Effector memory CD4-positive, alpha-beta T cell (primary cell): Measurements from ENCODE around the gene RSPO1.

Experiments used
- DNase-seq, 3 donors: peaks; one replicate each; pipeline ENCODE4 v3.0.0-alpha.2; 2020
- H3K27ac ChIP-seq: 2 replicates; pipeline ENCODE4 v1.7.0; 2013; ENCODE audit warnings: mild to moderate bottlenecking, low read length, moderate library complexity; ENCODE audit not compliant: insufficient read depth, poor library complexity, severe bottlenecking
- H3K27me3 ChIP-seq: replicated peaks from 2 replicates; pipeline ENCODE4 v1.7.0; 2013; ENCODE audit warnings: mild to moderate bottlenecking, low read length; ENCODE audit not compliant: insufficient read depth, control insufficient read depth, poor library complexity, severe bottlenecking
- H3K36me3 ChIP-seq: 2 replicates; pipeline ENCODE4 v1.7.0; 2013; ENCODE audit warnings: mild to moderate bottlenecking, low read length, moderate library complexity; ENCODE audit not compliant: control insufficient read depth, insufficient read depth
- H3K4me1 ChIP-seq: 2 replicates; pipeline ENCODE4 v1.7.0; 2013; ENCODE audit warnings: low read length, mild to moderate bottlenecking; ENCODE audit not compliant: control insufficient read depth, insufficient read depth, poor library complexity, severe bottlenecking
- H3K4me3 ChIP-seq: 2 replicates; pipeline ENCODE4 v1.7.0; 2013; ENCODE audit warnings: low read length, low read depth, mild to moderate bottlenecking; ENCODE audit not compliant: insufficient read depth, poor library complexity, severe bottlenecking
- H3K9me3 ChIP-seq: 2 replicates; pipeline ENCODE4 v1.7.0; 2013; ENCODE audit warnings: mild to moderate bottlenecking, low read length, moderate library complexity; ENCODE audit not compliant: control insufficient read depth

Gene RSPO1

GRCh38 chr1:37628026-37628556 lies 6.6 kb downstream of the RSPO1 start:
- Histone ChIP-seq H3K9me3 (no peaks in the 10 kb centered on the region), H3K4me3 (no peak overlapping the region), H3K4me1 (no peaks in the 10 kb centered on the region), H3K27me3 (peaks cover 33% of the 10 kb centered on the region), H3K36me3 (no peaks in the 10 kb centered on the region), H3K27ac (no peak overlapping the region)
- DNase-seq: no peak

GRCh38 chr1:37622131-37622530 lies 12.6 kb downstream of the RSPO1 start:
- Histone ChIP-seq H3K4me1 (no peaks in the 10 kb centered on the region), H3K4me3 (no peak overlapping the region), H3K27me3 (peaks cover 11% of the 10 kb centered on the region), H3K9me3 (no peaks in the 10 kb centered on the region), H3K36me3 (no peaks in the 10 kb centered on the region), H3K27ac (no peak overlapping the region)
- no peak for DNase-seq

- Histone ChIP-seq H3K27me3 (peaks cover 10% of the 10 kb centered on the region), H3K4me1 (no peaks in the 10 kb centered on the region), H3K4me3 (no peak overlapping the region), H3K9me3 (no peaks in the 10 kb centered on the region), H3K36me3 (no peaks in the 10 kb centered on the region), H3K27ac (no peak overlapping the region)
- no peak for DNase-seq
These were observed 13.3 kb downstream of the RSPO1 start for GRCh38 chr1:37621326-37621870.

DNA sequence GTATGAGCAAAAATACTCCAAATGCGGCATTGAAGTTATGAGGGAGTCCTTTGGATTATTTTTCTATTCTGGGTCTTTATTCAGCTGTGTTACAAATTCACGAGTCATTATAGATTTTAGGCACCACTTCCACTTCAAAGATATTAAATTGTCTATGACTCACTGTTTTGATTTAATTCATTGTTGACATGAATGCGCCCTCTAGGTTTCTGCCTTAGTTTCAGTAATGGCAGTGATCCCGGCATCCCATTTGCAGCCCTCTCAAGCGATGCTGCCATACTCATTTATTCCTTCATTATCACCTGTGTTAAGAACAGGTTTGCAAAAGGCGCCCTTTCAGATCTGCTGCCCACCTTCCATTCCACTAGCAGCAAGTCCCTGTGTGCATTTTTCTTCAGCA lies 14.0 kb downstream of the RSPO1 start:
- H3K4me1 ChIP-seq: no peaks in the 10 kb centered on the region
- no peak for DNase-seq
- H3K27me3 ChIP-seq: peaks cover 10% of the 10 kb centered on the region

GRCh38 chr1:37616330-37616729 lies 18.4 kb downstream of the RSPO1 start:
- Histone ChIP-seq H3K4me1 (no peaks in the 10 kb centered on the region), H3K9me3 (no peaks in the 10 kb centered on the region), H3K36me3 (no peaks in the 10 kb centered on the region), H3K27me3 (peaks cover 7% of the 10 kb centered on the region), H3K4me3 (no peak overlapping the region), H3K27ac (no peak overlapping the region)
- no peak for DNase-seq

More for the DNA sequence above, 14.0 kb downstream of the RSPO1 start:
- Histone ChIP-seq H3K9me3 (no peaks in the 10 kb centered on the region), H3K4me3 (no peak overlapping the region), H3K27ac (no peak overlapping the region), H3K36me3 (no peaks in the 10 kb centered on the region)

DNA sequence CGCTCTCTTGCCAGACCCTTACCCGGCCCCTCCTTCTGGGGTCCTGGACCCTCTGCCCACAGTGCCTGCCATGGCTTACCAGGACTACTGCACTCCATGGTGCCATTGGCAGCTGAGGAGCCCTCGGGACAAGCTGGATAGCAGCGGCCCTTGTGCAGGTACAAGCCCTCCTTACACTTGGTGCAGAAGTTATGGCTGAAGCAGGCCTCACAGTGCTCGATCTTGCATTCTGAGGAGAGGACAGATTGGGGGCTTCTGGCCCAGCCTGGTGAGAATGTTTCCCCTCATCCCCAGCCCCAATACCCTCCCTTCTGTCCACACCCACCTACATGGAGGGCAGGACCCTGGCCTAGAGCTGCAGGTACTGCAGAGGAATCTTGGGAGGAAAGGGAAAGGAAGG lies 20.6 kb downstream of the RSPO1 start:
- Histone ChIP-seq H3K4me3 (no peak overlapping the region), H3K27ac (no peak overlapping the region), H3K27me3 (peaks cover 7% of the 10 kb centered on the region), H3K9me3 (no peaks in the 10 kb centered on the region), H3K4me1 (no peaks in the 10 kb centered on the region), H3K36me3 (no peaks in the 10 kb centered on the region)
- DNase-seq: no peak

- no peaks in the 10 kb centered on the region for H3K9me3 ChIP-seq
- no peak overlapping the region for H3K4me3 ChIP-seq
- H3K27ac ChIP-seq: no peak overlapping the region
- DNase-seq: no peak
- no peaks in the 10 kb centered on the region for H3K36me3 ChIP-seq
- peaks cover 7% of the 10 kb centered on the region for H3K27me3 ChIP-seq
- H3K4me1 ChIP-seq: no peaks in the 10 kb centered on the region
These were observed 22.5 kb downstream of the RSPO1 start for GRCh38 chr1:37612186-37612585.

DNA sequence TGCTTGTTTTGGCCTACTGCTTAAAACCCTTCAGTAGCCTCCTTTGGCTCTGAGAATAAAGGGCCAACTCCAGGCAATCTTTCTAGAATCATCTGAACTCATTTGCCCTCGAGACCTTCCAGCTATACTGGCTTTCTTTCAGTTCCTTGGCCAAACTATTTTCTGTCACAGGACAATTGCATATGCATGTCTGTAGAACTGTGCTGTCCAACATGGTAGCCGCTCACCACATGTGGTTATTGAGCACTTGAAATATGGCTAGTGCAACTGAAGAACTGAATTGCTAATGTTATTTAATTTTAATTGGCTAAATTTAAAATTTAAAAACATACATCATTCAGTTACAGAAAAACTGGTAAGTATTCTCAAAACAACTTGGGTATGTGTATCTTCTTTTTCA lies 24.7 kb downstream of the RSPO1 start:
- Histone ChIP-seq H3K4me3 (no peak overlapping the region), H3K27me3 (no peaks in the 10 kb centered on the region), H3K9me3 (no peaks in the 10 kb centered on the region), H3K36me3 (no peaks in the 10 kb centered on the region), H3K27ac (no peak overlapping the region), H3K4me1 (no peaks in the 10 kb centered on the region)
- DNase-seq: no peak

GRCh38 chr1:37609002-37609401 lies 25.7 kb downstream of the RSPO1 start:
- H3K36me3 ChIP-seq: no peaks in the 10 kb centered on the region
- DNase-seq: no peak
- no peak overlapping the region for H3K4me3 ChIP-seq
- H3K9me3 ChIP-seq: no peaks in the 10 kb centered on the region
- no peak overlapping the region for H3K27ac ChIP-seq
- no peaks in the 10 kb centered on the region for H3K4me1 ChIP-seq
- H3K27me3 ChIP-seq: no peaks in the 10 kb centered on the region

GRCh38 chr1:37606481-37607263 lies 28.0 kb downstream of the RSPO1 start:
- no peak overlapping the region for H3K27ac ChIP-seq
- no peaks in the 10 kb centered on the region for H3K9me3 ChIP-seq
- H3K36me3 ChIP-seq: no peaks in the 10 kb centered on the region
- H3K27me3 ChIP-seq: peaks cover 4% of the 10 kb centered on the region
- H3K4me3 ChIP-seq: no peak overlapping the region
- no peaks in the 10 kb centered on the region for H3K4me1 ChIP-seq
- DNase-seq: no peak
